HG02870 (cell line): ENCODE results near the gene P2RY11.

ENCODE experiments used
- ATAC-seq: cut with Tn5 transposase; IDR thresholded peaks from one replicate; pipeline ENCODE4 v1.9.1; 2021; ENCODE audit warnings: mild to moderate bottlenecking, moderate library complexity; ENCODE audit not compliant: unreplicated experiment

Gene P2RY11

GRCh38 chr19:10112895-10113591, 1.6 kb downstream of the P2RY11 start:
- ATAC-seq: no peak

- no peak for ATAC-seq
These were observed 2.1 kb downstream of the P2RY11 start for GRCh38 chr19:10113592-10113963.

- no peak for ATAC-seq
These were observed 2.6 kb downstream of the P2RY11 start for GRCh38 chr19:10113964-10114650.

- no peak for ATAC-seq
These were observed 3.3 kb downstream of the P2RY11 start for GRCh38 chr19:10114651-10115391.

GRCh38 chr19:10115392-10116084, 4.0 kb downstream of the P2RY11 start:
- no peak for ATAC-seq

GRCh38 chr19:10116085-10116865, 4.8 kb downstream of the P2RY11 start:
- ATAC-seq: no peak

GRCh38 chr19:10116866-10117616, 5.5 kb downstream of the P2RY11 start:
- ATAC-seq: no peak

- no peak for ATAC-seq
These were observed 7.5 kb downstream of the P2RY11 start for GRCh38 chr19:10118960-10119359.

GRCh38 chr19:10120538-10121189, 9.2 kb downstream of the P2RY11 start:
- ATAC-seq: no peak

- no peak for ATAC-seq
These were observed 10.6 kb downstream of the P2RY11 start for GRCh38 chr19:10122045-10122444.

GRCh38 chr19:10124429-10124828, 12.9 kb downstream of the P2RY11 start:
- ATAC-seq: no peak

- no peak for ATAC-seq
These were observed 14.7 kb downstream of the P2RY11 start for GRCh38 chr19:10126213-10126639.

GRCh38 chr19:10132905-10133304, 21.4 kb downstream of the P2RY11 start:
- ATAC-seq: no peak

- no peak for ATAC-seq
These were observed 22.1 kb downstream of the P2RY11 start for GRCh38 chr19:10133596-10133995.

GRCh38 chr19:10134040-10134439, 22.5 kb downstream of the P2RY11 start:
- ATAC-seq: no peak

- no peak for ATAC-seq
These were observed 24.2 kb downstream of the P2RY11 start for GRCh38 chr19:10135551-10136334.

- ATAC-seq: no peak
These were observed 25.4 kb downstream of the P2RY11 start for GRCh38 chr19:10136936-10137335.
